Measurements from ENCODE around the gene ADGRA1.

Gene ADGRA1

DNA sequence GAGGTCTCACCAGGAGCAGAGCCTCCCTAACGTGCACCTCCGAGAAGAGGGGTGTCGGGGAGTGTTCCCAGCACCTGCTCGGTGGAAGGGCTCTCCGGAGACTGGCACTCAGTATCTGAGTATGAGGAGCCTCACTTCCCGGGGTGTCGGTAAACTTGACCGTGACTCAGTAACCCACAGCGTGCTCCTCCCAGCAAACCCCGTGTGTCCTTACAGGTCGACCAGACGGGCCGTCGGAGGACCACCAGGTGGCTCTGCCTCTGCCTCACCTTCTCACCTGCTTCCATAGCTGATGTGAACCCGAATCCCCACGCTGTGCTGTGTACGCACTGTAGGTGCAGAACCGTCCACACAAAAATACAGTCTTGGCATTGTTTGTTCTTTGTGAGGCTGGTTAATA is 43.3 kb downstream of the ADGRA1 start:
- no peak for TF ChIP-seq EZH2 (IDR thresholded peaks at IDR 0.05; ENCODE audit: borderline replicate concordance, low read depth, low read length, severe bottlenecking)
- TF ChIP-seq, protein P1, sequence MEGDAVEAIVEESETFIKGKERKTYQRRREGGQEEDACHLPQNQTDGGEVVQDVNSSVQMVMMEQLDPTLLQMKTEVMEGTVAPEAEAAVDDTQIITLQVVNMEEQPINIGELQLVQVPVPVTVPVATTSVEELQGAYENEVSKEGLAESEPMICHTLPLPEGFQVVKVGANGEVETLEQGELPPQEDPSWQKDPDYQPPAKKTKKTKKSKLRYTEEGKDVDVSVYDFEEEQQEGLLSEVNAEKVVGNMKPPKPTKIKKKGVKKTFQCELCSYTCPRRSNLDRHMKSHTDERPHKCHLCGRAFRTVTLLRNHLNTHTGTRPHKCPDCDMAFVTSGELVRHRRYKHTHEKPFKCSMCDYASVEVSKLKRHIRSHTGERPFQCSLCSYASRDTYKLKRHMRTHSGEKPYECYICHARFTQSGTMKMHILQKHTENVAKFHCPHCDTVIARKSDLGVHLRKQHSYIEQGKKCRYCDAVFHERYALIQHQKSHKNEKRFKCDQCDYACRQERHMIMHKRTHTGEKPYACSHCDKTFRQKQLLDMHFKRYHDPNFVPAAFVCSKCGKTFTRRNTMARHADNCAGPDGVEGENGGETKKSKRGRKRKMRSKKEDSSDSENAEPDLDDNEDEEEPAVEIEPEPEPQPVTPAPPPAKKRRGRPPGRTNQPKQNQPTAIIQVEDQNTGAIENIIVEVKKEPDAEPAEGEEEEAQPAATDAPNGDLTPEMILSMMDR (IDR thresholded peaks at IDR 0.05; ENCODE audit: borderline replicate concordance, extremely low read depth, low read length, poor library complexity, severe bottlenecking), result no peak

DNA sequence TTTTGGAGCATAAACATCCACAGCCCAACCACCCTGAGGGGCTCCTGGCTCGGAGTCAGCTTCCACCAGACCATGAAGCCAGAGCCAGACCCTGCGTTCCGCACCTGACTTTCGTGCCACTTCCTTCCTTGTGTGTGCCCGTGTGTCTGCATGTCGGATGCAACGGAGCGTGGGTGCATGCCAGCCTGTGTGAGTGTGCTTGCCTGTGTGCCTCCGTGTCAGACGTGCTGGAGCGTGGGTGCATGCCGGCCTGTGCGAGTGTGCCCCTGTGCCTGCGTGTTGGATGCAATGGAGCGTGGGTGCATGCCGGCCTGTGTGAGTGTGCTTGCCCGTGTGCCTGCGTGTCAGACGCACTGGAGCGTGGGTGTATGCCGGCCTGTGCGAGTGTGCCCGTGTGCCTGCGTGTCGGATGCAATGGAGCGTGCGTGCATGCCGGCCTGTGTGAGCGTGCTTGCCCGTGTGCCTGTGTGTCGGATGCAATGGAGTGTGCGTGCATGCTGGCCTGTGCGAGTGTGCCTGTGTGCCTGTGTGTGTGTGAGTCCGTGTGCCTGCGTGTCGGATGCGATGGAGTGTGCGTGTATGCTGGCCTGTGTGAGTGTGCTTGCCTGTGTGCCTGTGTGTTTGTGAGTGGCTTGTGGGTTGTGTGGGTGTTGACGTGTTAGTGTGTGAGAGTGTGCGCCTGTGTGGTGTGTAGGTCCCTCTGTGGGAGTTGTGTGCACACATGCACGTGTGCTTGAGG is 44.2 kb downstream of the ADGRA1 start:
- no peak overlapping the region for H3K9ac ChIP-seq (ENCODE audit: low read depth, low read length)
- DNase-seq (no peak), ATAC-seq (ENCODE audit: insufficient read depth, low read depth) (no peak)
- TF ChIP-seq, protein P1 (IDR thresholded peaks at IDR 0.05; ENCODE audit: borderline replicate concordance, extremely low read depth, low read length, poor library complexity, severe bottlenecking), result no peak
- no peak for TF ChIP-seq EZH2 (IDR thresholded peaks at IDR 0.05; ENCODE audit: borderline replicate concordance, low read depth, low read length, severe bottlenecking)
- H3K36me3 ChIP-seq (ENCODE audit: insufficient read depth, low read length), result no peaks in the 10 kb centered on the region
- no peak overlapping the region for H3K4me3 ChIP-seq (ENCODE audit: low read depth in 1 of 2, low read length in 2 of 2)
- no peaks in the 10 kb centered on the region for H3K27me3 ChIP-seq (ENCODE audit: insufficient read depth, low read length, poor library complexity)
- no peaks in the 10 kb centered on the region for H3K4me1 ChIP-seq (ENCODE audit: insufficient read depth, low read length)
- H3K79me2 ChIP-seq (ENCODE audit: insufficient read depth, low read length), result no peaks in the 10 kb centered on the region
- H3K9me3 ChIP-seq (ENCODE audit: insufficient read depth, low read length, severe bottlenecking), result no peaks in the 10 kb centered on the region
- peaks cover 15% of the 10 kb centered on the region; the same call in 1 of the 2 replicates for H4K20me1 ChIP-seq (ENCODE audit: insufficient read depth, low read length)
- H3K27ac ChIP-seq (ENCODE audit: low read length), result no peak overlapping the region
- H3K4me2 ChIP-seq (ENCODE audit: insufficient read depth, low read length), result no peak overlapping the region
- no peak overlapping the region for H2AFZ ChIP-seq (ENCODE audit: low read depth, low read length)

More for the DNA sequence above, 43.3 kb downstream of the ADGRA1 start:
- peaks cover 15% of the 10 kb centered on the region; the same call in 1 of the 2 replicates for H4K20me1 ChIP-seq (ENCODE audit: insufficient read depth, low read length)
- H3K27ac ChIP-seq (ENCODE audit: low read length), result no peak overlapping the region
- H3K79me2 ChIP-seq (ENCODE audit: insufficient read depth, low read length), result no peaks in the 10 kb centered on the region
- H3K4me2 ChIP-seq (ENCODE audit: insufficient read depth, low read length), result no peak overlapping the region
- no peaks in the 10 kb centered on the region for H3K36me3 ChIP-seq (ENCODE audit: insufficient read depth, low read length)
- no peak overlapping the region for H3K4me3 ChIP-seq (ENCODE audit: low read depth in 1 of 2, low read length in 2 of 2)
- ATAC-seq (ENCODE audit: insufficient read depth, low read depth) (no peak), DNase-seq (no peak)
- no peaks in the 10 kb centered on the region for H3K4me1 ChIP-seq (ENCODE audit: insufficient read depth, low read length)
- no peaks in the 10 kb centered on the region for H3K9me3 ChIP-seq (ENCODE audit: insufficient read depth, low read length, severe bottlenecking)
- no peak overlapping the region for H3K9ac ChIP-seq (ENCODE audit: low read depth, low read length)
- H2AFZ ChIP-seq (ENCODE audit: low read depth, low read length), result no peak overlapping the region
- no peaks in the 10 kb centered on the region for H3K27me3 ChIP-seq (ENCODE audit: insufficient read depth, low read length, poor library complexity)

DNA sequence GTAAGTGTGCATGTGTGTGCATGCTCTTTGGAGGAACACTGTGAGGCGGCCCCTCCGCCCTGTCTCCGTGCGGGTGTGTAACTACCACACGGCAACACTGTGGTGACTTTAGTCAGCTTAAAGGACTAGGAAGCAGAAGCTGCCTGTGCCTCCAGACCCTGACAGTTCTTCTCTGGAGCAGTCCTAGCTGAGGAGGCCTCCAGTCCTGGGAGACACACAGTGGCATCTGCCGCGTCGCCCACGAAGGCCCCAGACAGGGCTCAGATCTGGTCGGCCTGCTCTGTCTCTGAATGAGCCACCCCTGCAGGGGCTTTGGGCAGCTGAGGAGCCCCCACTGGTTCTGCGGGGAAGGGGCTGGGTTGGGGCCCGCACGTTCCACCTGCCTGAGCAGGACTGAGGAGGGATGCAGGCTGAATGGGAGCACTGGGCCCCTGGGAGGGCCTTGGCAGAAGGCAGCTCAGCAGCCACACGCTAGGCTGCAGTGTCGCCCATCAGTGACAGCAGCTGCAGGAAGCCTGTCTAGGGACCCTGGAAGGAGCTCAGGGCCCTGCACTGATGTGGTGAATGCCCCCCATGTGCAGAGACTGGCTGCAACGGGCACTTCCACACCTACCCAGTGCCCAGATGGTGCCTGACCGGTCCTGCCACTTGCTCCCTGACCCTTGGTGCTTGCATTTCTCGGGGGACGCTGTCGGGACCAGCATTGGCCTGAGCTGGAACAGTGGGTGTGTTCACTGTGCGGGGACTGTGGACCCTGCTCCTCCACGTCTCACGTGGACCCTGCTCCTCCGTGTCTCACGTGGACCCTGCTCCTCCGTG is 45.0 kb downstream of the ADGRA1 start:
- no peaks in the 10 kb centered on the region for H3K9me3 ChIP-seq (ENCODE audit: insufficient read depth, low read length, severe bottlenecking)
- H3K9ac ChIP-seq (ENCODE audit: low read depth, low read length), result no peak overlapping the region
- no peak overlapping the region for H3K27ac ChIP-seq (ENCODE audit: low read length)
- no peaks in the 10 kb centered on the region for H3K36me3 ChIP-seq (ENCODE audit: insufficient read depth, low read length)
- no peak overlapping the region for H2AFZ ChIP-seq (ENCODE audit: low read depth, low read length)
- DNase-seq (no peak), ATAC-seq (ENCODE audit: insufficient read depth, low read depth) (peak; percentile 34; the same call in 1 of the 3 replicates)
- H3K27me3 ChIP-seq (ENCODE audit: insufficient read depth, low read length, poor library complexity), result no peaks in the 10 kb centered on the region
- no peaks in the 10 kb centered on the region for H3K79me2 ChIP-seq (ENCODE audit: insufficient read depth, low read length)
- H3K4me2 ChIP-seq (ENCODE audit: insufficient read depth, low read length), result no peak overlapping the region
- TF ChIP-seq, protein P1 (IDR thresholded peaks at IDR 0.05; ENCODE audit: borderline replicate concordance, extremely low read depth, low read length, poor library complexity, severe bottlenecking), result no peak
- TF ChIP-seq EZH2 (IDR thresholded peaks at IDR 0.05; ENCODE audit: borderline replicate concordance, low read depth, low read length, severe bottlenecking), result no peak
- peaks cover 15% of the 10 kb centered on the region; the same call in 1 of the 2 replicates for H4K20me1 ChIP-seq (ENCODE audit: insufficient read depth, low read length)
- H3K4me3 ChIP-seq (ENCODE audit: low read depth in 1 of 2, low read length in 2 of 2), result no peak overlapping the region
- H3K4me1 ChIP-seq (ENCODE audit: insufficient read depth, low read length), result no peaks in the 10 kb centered on the region

Measured in DND-41 (cell line).